GM19328 (cell line): Measurements from ENCODE around the gene MBD3L2.
"Not testable (repeated sequence)": the region's sequence is repeated elsewhere in the genome, so short reads cannot be mapped to it uniquely, and the experiment has no call there.

Experiments used
- ATAC-seq: cut with Tn5 transposase; IDR thresholded peaks from one replicate; pipeline ENCODE4 v1.9.1; 2021; ENCODE audit warnings: mild to moderate bottlenecking, moderate library complexity; ENCODE audit not compliant: unreplicated experiment

The MBD3L2 gene

GRCh38 chr19:7049021-7049420 lies at the start of gene MBD3L2:
MBD3L2 (plus strand) TSS chr19:7049321; CDS start chr19:7049374, 53 bp downstream.
- ATAC-seq, result not testable (repeated sequence)

- ATAC-seq, result no peak
Observed at GRCh38 chr19:6999933-7000332, 49.2 kb upstream of the MBD3L2 start.

GRCh38 chr19:7000333-7000732 lies 48.8 kb upstream of the MBD3L2 start:
- no peak for ATAC-seq

GRCh38 chr19:7000816-7001215 lies 48.3 kb upstream of the MBD3L2 start:
- no peak for ATAC-seq

DNA sequence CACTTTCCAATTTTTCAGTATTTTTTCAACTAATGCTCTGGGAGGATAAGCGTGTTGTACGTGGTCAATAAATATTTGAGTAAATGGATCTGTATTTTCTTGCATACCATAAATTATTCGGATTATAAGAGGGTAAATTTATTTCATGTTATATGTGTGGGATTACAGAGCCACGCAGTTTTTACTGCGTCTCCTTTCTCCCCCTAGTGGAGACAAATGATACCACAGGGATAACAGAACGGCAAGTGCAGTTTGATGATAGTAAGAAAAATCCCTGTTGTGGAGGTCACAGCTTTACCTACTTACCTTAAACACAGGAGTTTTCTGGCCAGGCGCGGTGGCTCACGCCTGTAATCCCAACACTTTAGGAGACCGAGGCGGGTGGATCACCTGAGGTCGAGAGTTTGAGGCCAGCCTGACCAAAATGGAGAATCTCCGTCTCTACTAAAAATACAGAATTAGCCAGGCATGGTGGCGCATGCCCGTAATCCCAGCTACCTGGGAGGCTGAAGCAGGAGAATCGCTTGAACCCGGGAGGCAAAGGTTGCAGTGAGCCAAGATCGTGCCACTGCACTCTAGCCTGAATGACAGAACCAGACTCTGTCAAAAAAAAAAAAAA lies 44.7 kb upstream of the MBD3L2 start:
- ATAC-seq, result no peak

- ATAC-seq, result no peak
Observed at GRCh38 chr19:7006135-7006704, 42.9 kb upstream of the MBD3L2 start.

DNA sequence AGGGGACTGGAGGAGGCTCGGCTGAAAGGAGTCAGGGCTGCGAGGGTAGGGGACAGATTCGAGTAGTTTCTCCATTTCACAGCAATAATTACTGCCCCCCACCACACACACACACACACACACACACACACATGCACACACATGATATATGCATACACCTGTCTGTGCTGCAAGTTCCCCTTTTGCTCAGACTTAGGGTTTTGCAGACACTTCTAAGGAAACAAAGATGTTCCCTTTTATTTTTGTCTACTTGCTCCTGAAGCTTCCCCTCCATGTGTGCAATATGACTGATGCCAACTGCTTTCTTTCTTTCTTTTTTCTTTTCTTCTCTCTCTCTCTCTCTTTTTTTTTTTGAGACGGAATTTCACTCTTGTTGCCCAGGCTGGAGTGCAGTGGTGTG lies 41.3 kb upstream of the MBD3L2 start:
- ATAC-seq, result no peak

DNA sequence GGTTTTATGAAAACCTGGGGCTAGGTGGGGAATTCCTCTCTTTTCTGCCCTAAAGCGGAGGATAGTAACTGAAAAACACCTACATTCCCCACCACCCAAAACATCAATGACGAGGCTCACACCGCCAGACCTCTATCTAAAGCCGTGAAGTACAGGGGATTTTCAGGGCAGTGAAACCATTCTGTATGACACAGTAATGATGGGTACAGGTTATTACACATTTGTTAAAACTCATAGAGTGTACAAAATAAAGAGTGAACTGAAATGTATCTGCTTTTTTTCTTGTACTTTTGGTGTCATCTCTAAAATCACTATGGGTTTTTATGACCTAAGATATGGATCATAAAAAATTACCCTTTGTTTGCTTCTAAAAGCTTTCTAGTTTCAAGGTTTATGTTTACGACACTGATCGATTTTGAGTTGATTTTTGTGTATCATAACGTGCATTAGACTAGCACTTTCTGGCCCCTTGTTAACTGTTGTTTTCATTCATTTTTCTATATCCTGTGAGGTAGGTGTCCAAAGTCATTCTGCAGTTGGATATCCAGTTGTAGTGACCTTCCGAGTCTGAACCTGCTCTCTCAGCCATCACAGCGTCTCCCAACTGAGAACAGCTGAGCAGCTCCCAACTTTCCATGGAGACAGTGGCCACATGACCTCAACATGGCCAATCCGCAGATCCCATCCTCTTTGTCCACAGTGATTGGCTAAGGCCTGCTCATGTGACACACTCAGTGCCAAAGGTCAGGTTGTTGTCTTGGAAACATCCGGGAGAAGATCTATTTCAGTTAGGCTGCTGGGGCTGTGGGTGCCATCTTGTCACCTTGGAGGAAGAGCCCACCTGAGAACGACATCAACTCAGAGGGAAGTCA lies 38.2 kb upstream of the MBD3L2 start:
- ATAC-seq, result no peak

DNA sequence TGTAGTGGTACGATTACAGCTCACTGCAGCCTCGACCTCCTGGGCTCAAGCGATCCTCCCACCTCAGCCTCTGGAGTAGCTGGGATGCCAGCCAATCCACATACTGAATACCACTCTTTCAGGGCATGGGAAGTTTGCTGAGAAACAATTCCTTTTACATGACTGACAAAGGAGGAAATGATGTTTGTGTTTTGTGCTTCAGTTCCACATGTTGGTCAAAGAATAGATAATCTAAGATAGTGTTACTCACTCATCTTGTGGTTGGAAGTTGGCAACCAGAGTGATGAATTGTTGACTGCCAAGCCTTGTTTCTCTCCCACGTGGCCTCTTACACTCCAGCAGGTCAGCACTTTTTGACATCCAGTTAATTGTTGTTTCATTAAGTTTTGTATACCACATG lies 35.4 kb upstream of the MBD3L2 start:
- ATAC-seq, result no peak

GRCh38 chr19:7018828-7019227 lies 30.3 kb upstream of the MBD3L2 start:
- ATAC-seq, result no peak

GRCh38 chr19:7021331-7021730 lies 27.8 kb upstream of the MBD3L2 start, which contains the start of gene MBD3L2B:
MBD3L2B (minus strand) TSS chr19:7021431; CDS start chr19:7021397, 34 bp downstream.
- ATAC-seq, result not testable (repeated sequence)

- ATAC-seq, result not testable (repeated sequence)
Observed at GRCh38 chr19:7028790-7029189, 20.3 kb upstream of the MBD3L2 start.

DNA sequence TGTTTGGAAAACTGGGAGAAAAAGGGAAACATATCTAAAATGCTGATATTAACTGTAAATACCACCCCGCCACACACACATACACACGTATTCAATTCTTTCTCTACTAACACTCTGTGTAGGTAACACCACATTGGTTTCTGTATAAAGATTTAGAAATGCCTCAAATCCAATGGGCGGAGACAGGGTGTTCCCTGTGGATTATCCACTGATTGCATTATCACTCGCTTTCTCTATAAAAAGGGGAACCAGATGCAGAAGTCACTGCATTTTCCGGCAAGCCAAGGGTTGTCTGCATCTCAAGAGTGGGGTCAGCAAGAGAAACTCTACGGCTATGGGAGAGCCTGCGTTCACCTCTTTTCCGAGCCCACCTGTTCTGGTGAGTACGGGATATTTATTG lies 18.8 kb upstream of the MBD3L2 start, which contains the start of gene MBD3L5:
Gene MBD3L5 (plus strand): TSS at position 301 of the 400 bp plus-strand sequence. CDS start 34 bp downstream, at position 335.
- not testable (repeated sequence) for ATAC-seq

DNA sequence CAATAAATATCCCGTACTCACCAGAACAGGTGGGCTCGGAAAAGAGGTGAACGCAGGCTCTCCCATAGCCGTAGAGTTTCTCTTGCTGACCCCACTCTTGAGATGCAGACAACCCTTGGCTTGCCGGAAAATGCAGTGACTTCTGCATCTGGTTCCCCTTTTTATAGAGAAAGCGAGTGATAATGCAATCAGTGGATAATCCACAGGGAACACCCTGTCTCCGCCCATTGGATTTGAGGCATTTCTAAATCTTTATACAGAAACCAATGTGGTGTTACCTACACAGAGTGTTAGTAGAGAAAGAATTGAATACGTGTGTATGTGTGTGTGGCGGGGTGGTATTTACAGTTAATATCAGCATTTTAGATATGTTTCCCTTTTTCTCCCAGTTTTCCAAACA lies 9.0 kb upstream of the MBD3L2 start, which contains the start of gene MBD3L4:
Gene MBD3L4 (minus strand): TSS at position 101 of the 400 bp plus-strand sequence. CDS start 35 bp downstream, at position 66.
- not testable (repeated sequence) for ATAC-seq

- ATAC-seq, result not testable (repeated sequence)
Observed at GRCh38 chr19:7041563-7041962, 7.6 kb upstream of the MBD3L2 start.

DNA sequence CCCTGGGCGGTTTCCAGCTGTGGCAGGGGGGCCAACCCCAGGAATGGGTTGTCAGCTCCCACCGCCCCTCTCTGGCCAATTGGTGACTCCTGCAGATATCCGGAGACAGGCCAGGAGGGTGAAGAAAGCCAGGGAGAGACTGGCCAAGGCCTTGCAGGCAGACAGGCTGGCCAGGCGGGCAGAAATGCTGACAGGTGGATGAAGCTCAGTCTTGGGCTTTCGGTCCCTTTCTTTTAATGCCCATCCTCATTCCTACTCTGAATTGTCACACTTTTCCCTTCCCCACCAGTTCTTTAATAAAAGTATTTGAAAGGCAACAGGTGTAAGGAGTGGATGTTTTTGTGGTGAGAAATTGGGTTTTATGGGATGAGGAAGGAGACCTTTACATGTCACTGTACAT lies 2.3 kb downstream of the MBD3L2 start:
- not testable (repeated sequence) for ATAC-seq

DNA sequence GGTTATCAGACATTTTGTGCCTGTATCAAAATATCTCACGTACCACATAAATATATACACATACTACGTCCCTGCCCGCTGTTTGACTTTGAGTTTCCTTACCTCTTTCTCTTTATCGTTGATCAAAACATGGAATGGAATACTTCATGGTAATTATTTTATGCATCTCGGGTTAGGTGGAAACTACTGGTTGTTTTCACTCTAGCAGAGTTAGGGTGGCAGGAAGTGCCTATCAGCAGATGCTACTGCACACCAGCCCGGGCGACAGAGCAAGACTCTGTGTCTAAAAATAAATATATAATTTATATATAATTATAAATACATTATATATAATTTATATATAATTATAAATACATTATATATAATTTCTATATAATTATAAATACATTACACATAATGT lies 3.8 kb downstream of the MBD3L2 start:
- not testable (repeated sequence) for ATAC-seq

- not testable (repeated sequence) for ATAC-seq
Observed at GRCh38 chr19:7054635-7055368, 5.7 kb downstream of the MBD3L2 start.

DNA sequence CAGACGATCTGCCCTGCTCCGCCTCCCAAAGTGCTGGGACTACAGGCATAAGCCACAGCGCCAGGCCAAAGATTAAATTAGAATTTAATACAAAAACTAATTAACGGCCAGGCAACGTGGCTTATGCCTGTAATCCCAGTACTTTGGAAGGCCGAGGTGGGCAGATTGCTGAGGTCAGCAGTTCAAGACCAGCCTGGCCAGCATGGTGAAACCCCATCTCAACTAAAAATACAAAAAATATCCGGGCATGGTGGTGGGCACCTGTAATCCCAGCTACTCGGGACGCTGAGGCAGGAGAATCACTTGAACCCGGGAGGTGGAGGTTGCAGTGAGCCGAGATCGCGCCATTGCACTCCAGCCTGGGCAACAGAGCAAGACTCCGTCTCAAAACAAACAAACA lies 6.6 kb downstream of the MBD3L2 start:
- not testable (repeated sequence) for ATAC-seq

GRCh38 chr19:7056371-7056770 lies 7.2 kb downstream of the MBD3L2 start:
- not testable (repeated sequence) for ATAC-seq

DNA sequence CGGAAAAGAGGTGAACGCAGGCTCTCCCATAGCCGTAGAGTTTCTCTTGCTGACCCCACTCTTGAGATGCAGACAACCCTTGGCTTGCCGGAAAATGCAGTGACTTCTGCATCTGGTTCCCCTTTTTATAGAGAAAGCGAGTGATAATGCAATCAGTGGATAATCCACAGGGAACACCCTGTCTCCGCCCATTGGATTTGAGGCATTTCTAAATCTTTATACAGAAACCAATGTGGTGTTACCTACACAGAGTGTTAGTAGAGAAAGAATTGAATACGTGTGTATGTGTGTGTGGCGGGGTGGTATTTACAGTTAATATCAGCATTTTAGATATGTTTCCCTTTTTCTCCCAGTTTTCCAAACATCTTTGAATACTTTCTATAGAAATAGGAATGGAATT lies 9.5 kb downstream of the MBD3L2 start, which contains the start of gene MBD3L3:
Gene MBD3L3 (minus strand): TSS at position 101 of the 400 bp plus-strand sequence. CDS start 71 bp downstream, at position 30.
- not testable (repeated sequence) for ATAC-seq
